AG04449 (cell line): Measurements from ENCODE around the gene CXCR6.

Experiments
- CTCF ChIA-PET: fragments of 350-600 bp; formaldehyde crosslinking; extraction: SDS; loops from one replicate; lab custom pipeline; 2021; ENCODE audit warnings: antibody characterized with exemption; lab: Yijun Ruan, JAX
- POLR2A ChIA-PET: fragments of 400-600, 350-600 bp; formaldehyde crosslinking; extraction: SDS; loops from one replicate; lab custom pipeline; 2020; ENCODE audit warnings: antibody characterized with exemption, inconsistent platforms; lab: Yijun Ruan, JAX
- DNase-seq: peaks from one replicate; pipeline ENCODE4 v3.0.0-alpha.2; 2010; ENCODE audit warnings: low read depth, low spot score
- H3K4me3 ChIP-seq: 2 replicates; pipeline ENCODE4 v1.5.1; 2011; ENCODE audit warnings: low read depth, mild to moderate bottlenecking, control low read depth, low read length
- TF ChIP-seq, protein P1 (sequence below): IDR thresholded peaks from one replicate; pipeline ENCODE4 v1.5.1; 2011; ENCODE audit warnings: mild to moderate bottlenecking, moderate library complexity, low read length, control low read depth, inconsistent platforms; ENCODE audit not compliant: insufficient read depth; ENCODE audit errors: missing control alignments

The CXCR6 gene

DNA sequence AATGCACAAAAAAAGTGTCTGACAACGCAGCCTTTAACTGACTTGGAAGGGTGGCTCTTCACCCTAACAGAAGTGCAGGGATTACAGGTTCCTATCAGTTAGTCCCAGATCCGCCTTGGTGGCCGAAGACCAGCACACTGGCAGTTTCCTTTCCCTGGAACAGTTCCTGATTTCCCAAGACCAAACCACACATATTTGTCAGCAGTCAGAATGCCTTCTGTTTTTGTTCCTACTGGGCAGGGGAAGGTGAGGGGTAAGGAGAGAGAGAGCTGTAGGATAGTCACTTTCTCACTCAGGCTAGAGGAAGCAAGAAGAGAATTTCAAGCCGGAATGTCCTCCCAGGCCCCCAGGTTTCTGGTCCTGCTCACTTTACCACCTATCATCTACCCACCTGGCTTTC lies 9.2 kb downstream of the CXCR6 start:
- TF ChIP-seq, protein P1, sequence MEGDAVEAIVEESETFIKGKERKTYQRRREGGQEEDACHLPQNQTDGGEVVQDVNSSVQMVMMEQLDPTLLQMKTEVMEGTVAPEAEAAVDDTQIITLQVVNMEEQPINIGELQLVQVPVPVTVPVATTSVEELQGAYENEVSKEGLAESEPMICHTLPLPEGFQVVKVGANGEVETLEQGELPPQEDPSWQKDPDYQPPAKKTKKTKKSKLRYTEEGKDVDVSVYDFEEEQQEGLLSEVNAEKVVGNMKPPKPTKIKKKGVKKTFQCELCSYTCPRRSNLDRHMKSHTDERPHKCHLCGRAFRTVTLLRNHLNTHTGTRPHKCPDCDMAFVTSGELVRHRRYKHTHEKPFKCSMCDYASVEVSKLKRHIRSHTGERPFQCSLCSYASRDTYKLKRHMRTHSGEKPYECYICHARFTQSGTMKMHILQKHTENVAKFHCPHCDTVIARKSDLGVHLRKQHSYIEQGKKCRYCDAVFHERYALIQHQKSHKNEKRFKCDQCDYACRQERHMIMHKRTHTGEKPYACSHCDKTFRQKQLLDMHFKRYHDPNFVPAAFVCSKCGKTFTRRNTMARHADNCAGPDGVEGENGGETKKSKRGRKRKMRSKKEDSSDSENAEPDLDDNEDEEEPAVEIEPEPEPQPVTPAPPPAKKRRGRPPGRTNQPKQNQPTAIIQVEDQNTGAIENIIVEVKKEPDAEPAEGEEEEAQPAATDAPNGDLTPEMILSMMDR = no peak
- POLR2A ChIA-PET = no interaction called here
- no peak overlapping the region for H3K4me3 ChIP-seq
- CTCF ChIA-PET = interaction anchor here (0.6 to 36.2 kb wide), 6 partner anchors 8 to 131 kb away, joined by 3 to 918 read pairs (median 3); no protein-coding TSS in a partner anchor
- no peak for DNase-seq

DNA sequence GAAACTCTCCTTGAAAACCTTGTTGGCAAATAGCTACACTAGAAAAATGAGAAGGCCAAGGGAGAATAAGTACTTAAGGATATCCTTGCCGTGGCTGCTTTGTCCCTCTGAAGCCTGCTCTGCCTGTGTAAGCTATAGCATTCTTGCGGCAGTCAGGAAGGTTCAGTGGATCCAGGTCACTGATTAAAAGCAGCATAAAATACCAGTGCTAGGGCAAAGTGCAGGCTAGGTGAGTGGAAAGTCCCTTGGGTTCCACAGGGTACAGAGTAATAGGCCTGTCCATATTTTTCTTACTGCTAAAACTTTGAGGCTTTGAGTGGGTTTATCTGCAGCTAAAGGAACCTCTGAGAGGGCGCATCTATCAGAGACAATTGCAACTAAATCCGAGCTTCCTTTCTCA lies 10.3 kb downstream of the CXCR6 start:
- ChIA-PET POLR2A (no interaction called here), CTCF (interaction anchor here (1.5 to 36.2 kb wide), 3 partner anchors 14 to 129 kb away, joined by 3 to 918 read pairs (median 4); no protein-coding TSS in a partner anchor)
- H3K4me3 ChIP-seq = no peak overlapping the region
- no peak for DNase-seq
- TF ChIP-seq, protein P1 = no peak

DNA sequence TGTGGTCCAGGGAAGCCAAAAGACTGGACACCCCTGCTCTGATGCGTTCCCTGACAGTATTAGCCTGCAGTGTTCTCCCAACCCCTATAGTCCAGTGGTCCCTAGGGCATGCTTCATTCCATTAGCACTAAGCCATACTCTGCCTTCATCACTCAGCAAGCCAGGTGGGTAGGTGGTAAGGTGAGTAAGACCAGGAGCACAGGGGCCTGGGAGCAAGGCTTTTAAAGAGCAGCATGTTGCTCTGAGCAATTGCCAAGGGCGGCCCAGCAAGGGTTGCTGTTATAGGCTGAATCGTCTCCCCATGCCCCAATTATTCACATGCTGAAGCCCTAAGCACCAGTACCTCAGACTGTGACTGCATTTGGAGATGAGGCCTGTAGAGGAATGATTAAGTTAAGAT lies 11.0 kb downstream of the CXCR6 start:
- POLR2A ChIA-PET = no interaction called here
- H3K4me3 ChIP-seq = no peak overlapping the region
- CTCF ChIA-PET = interaction anchor here (1.5 to 36.2 kb wide), 3 partner anchors 15 to 129 kb away, joined by 3 to 918 read pairs (median 4); no protein-coding TSS in a partner anchor
- no peak for DNase-seq
- TF ChIP-seq, protein P1 = no peak

DNA sequence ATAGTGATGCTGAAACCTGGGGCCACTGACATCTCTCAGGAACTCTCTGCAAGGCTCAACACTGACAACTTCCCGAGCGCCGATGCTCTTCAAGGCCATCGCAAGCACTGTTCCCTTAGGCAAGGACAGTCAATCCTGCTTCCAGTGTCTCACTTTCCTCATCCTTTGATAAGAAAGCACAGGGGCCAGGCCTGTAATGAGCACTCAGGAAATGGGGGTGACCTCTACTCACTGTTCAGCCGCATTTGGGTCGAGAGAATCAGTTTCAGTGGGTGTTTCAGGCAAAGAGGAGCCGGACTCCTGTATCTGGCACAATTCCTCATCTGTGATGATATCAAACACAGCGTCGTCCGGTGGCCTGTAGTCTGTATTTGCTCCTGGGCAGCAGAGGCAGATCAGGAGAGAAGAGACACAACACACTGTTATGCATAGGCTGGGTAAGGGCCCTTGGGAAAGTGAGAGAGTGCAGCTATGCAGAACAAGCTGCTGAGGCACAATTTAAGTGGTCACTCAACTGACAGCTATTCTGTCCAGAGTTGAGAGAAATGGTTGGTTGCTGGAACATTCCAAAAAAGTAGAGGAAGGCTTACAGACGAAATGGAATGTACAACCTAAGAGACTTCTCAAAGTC lies 11.9 kb downstream of the CXCR6 start:
- DNase-seq = no peak
- TF ChIP-seq, protein P1 = no peak
- CTCF ChIA-PET = interaction anchor here (36.2 kb wide), 1 partner anchor 128 kb away, joined by 918 read pairs; no protein-coding TSS in a partner anchor

DNA sequence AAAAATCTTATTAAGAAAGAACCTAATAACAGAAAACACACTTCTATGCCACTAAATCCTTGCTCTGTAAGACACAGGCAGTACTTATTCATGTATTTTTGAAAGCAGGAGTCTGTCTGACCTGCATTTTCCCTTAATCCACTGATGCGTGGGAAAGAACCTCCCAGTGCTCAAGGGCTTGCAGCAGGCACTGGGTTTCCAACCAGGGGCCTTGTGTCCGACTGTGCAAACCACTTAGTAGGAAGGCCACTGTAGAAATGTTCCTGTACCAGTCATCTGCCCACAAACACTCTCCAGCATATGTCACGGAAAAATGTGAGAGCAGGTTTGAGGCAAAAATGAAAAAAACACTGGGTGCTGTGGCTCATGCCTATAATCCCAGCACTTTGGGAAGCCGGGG lies 12.4 kb downstream of the CXCR6 start:
- CTCF ChIA-PET = no interaction called here
- DNase-seq = no peak
- POLR2A ChIA-PET = no interaction called here
- TF ChIP-seq, protein P1 = no peak
- H3K4me3 ChIP-seq = no peak overlapping the region

More for the DNA sequence above, 11.9 kb downstream of the CXCR6 start:
- POLR2A ChIA-PET = no interaction called here
- no peak overlapping the region for H3K4me3 ChIP-seq

DNA sequence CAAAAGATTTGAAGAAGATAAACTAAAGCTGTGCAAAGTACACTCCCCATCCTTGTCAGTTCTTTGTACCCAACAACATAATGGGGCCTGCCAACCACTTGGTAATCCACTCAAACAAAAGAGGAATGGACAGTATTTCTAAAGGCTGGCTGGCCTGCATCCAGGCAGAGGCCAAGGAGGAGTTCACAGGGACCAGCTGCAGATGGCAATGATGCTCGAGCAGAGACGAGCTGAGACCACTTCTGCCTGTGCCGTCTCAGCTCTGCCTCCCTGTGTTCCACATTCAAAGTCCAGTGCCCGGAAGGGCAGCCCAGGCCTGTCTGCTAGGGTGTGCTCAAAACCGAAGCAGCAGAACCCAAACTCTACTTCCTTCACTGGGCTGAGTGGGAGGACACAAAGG lies 14.3 kb downstream of the CXCR6 start:
- no peak overlapping the region for H3K4me3 ChIP-seq
- TF ChIP-seq, protein P1 = no peak
- DNase-seq = no peak
- CTCF ChIA-PET = interaction anchor here (0.8 to 2.8 kb wide), 3 partner anchors 19 to 120 kb away, joined by 4 to 23 read pairs (median 5); no protein-coding TSS in a partner anchor
- POLR2A ChIA-PET = no interaction called here
